SKM-1 (cell line): Measurements from ENCODE around the gene MED12L.

Source experiments
- DNase-seq: peaks from one replicate; lab custom pipeline; 2025; ENCODE audit not compliant: unreplicated experiment; lab: John Stamatoyannopoulos, UW

The MED12L gene

GRCh38 chr3:151091685-151092345 lies 6.4 kb downstream of the MED12L start:
- no peak for DNase-seq

DNA sequence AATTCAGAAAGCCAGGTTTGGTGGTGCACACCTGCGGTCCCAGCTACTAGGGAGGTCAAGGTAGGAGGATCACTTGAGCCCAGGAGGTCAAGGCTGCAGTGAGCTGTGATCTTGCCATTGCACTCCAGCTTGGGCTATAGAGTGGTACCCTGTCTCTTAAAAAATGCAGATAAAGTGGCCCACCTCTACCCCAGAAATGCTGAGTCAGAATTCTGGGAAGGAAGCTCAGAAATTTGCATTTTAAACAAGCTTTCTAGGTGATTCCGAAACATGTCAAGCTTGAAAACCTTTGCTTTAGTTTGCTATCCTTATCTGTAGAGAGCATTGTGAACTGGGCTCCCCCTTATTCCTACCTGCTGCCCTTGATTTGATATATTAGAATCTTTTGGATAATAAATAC lies 7.7 kb downstream of the MED12L start:
- DNase-seq: no peak

GRCh38 chr3:151093905-151094304 lies 8.4 kb downstream of the MED12L start:
- DNase-seq: no peak

DNA sequence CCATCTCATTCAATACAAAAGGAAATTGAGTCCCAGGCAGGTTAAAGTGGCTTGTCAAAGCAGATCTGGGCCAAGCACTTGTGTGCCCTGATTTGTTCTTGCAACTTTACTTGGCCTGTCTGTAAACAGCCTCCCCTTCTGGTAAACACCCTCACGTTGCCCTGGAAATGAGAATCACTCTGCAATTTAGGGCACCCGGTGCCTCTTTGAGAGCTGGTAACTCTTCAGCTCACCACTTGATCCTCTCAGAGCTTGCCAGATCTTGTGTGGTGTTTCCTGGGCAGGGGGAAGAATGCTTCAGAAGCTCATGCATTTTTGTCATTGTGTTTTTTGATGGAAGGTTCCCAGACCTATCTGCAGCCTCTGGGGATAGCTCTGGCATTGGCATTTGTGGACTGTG lies 11.3 kb downstream of the MED12L start:
- DNase-seq: no peak

GRCh38 chr3:151100076-151100475 lies 14.6 kb downstream of the MED12L start:
- DNase-seq: no peak

- DNase-seq: no peak
Measured at GRCh38 chr3:151101270-151101969, 16.0 kb downstream of the MED12L start.

DNA sequence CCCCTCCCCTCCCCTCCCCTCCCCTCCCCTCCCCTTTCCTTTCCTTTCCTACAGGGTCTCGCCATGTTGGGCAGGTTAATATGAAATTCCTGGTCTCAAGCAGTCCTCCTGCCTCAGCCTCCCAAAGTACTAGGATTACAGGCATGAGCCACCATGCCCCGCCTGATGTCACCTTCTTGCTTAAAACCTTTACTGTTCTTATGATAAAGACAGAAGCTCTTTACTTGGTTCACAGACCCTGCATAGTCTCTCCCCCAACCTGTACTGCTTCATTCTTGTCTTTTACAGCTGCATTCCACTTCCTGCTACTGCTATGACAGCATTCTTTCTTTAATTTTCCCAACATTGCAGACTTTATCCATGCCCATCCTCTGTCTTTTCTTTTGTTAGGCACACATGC lies 20.8 kb downstream of the MED12L start:
- DNase-seq: no peak

DNA sequence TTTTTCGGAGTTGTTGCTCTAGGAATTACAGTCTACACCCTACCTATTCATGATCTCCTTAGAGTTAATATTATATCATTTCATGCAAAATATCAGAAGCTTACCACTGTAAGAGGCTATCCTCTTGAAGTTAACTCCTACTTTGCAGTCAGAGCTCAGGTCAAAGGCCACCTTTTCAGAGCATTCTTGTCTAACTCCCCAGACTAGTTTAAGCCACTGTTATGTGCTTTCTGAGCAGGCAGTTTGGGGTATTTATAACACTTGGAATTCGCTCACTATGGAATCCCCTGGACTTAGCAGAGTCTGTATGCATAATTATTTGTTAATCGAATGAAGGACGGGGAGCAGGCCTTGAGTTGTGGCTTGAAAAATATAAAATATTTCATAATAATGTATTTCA lies 21.7 kb downstream of the MED12L start:
- DNase-seq: no peak

DNA sequence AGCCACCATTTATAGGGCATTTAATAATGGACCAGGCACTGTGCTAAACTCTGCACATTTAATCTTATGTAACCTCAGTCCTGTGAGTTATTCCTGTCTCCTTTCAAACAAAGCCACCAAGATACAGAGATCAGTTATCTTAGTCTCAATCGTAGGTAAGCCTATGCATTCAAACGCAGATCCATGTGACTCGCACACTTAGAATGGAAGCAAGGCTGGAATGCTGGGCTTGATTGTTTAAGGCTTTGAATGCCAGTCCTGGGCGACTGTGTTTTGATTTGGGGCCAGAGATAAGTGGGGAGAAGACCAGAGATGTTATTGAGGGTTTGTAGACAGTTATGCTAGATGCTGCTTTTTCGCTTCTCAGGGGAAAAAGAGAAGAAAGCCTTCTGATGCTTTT lies 22.2 kb downstream of the MED12L start:
- DNase-seq: no peak

GRCh38 chr3:151109286-151109800 lies 23.9 kb downstream of the MED12L start:
- no peak for DNase-seq

DNA sequence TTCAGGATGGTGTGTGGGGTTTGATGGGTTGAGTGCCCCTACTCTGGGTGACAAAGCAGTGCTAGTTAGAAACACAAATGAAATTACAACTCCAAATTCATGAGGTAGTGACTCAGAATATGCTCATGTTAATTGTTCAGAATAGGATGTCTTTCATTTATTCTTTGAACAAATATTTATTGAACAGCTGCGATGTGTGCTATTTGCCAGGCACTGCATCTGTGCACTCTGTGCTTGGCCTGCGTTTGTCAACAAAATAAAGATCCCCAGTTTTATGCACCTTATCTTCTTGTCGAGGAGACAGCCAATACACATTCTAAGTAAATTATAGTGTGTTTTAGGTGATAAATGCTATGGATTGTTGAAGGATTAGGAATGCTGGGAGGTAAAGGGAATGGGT lies 27.3 kb downstream of the MED12L start:
- no peak for DNase-seq

- peak; percentile 1 for DNase-seq
Measured at GRCh38 chr3:151113343-151113742, 27.9 kb downstream of the MED12L start.

- no peak for DNase-seq
Measured at GRCh38 chr3:151117047-151117446, 31.6 kb downstream of the MED12L start.

GRCh38 chr3:151119188-151119587 lies 33.7 kb downstream of the MED12L start:
- no peak for DNase-seq

DNA sequence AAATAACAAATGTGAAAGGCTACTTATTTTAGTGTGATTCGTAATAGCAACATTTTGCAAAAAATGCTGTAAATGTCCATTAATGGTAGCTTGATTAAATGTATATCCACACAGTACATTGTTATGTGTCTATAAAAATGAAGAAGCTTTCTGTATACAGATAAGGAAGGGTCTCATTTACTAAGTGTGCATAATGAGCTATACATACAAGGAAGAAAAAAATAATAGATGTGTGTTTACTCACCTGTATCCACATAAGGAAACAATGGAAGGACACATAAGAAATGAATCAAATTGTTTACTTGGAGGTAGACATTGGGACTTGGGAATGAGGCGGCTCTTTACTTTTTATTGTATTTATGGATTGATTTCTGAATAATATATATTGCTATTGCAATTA lies 34.9 kb downstream of the MED12L start:
- DNase-seq: no peak

GRCh38 chr3:151121016-151121415 lies 35.6 kb downstream of the MED12L start:
- DNase-seq: no peak

GRCh38 chr3:151123827-151124226 lies 38.4 kb downstream of the MED12L start:
- DNase-seq: no peak

GRCh38 chr3:151124476-151124875 lies 39.0 kb downstream of the MED12L start:
- no peak for DNase-seq

DNA sequence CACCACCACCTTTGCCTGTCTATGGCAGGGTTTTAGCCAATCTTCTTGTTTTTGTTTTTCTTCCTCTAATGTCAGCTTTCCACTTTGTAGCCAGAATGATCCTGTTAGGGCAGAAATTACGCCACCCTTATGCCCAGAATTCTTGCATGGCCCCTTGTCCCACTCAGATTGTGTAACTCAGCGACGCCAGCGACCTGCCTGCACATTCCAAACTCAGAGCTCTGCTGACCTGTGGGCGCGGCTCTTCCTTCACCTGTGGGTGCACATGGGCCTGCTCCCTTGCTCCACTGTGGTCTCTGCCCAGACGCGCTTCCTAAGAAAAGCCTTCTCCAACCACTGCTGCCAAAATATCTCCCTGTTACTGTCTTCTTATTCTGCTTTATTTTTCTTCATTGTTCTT lies 45.0 kb downstream of the MED12L start:
- DNase-seq: no peak

DNA sequence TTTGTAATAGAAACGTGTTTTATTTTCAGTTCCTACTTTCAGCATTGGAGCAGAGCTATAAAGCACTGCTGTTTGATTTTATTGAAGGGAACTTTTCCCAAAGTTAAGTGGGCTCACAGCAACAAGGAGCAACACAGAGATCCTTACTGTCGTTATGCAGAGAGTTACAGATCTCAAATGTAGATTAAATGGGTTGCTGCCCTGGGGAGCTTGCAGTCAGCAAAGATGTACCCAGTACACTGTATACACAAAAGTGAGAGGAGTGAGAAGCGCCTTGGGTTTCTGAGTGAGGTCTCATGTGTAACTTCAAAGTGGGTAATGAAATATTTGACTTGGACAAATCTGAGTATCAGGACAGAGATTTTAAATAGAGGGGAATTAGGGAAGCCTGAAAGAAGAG lies 47.7 kb downstream of the MED12L start:
- no peak for DNase-seq

- no peak for DNase-seq
Measured at GRCh38 chr3:151133917-151134450, 48.5 kb downstream of the MED12L start.

DNA sequence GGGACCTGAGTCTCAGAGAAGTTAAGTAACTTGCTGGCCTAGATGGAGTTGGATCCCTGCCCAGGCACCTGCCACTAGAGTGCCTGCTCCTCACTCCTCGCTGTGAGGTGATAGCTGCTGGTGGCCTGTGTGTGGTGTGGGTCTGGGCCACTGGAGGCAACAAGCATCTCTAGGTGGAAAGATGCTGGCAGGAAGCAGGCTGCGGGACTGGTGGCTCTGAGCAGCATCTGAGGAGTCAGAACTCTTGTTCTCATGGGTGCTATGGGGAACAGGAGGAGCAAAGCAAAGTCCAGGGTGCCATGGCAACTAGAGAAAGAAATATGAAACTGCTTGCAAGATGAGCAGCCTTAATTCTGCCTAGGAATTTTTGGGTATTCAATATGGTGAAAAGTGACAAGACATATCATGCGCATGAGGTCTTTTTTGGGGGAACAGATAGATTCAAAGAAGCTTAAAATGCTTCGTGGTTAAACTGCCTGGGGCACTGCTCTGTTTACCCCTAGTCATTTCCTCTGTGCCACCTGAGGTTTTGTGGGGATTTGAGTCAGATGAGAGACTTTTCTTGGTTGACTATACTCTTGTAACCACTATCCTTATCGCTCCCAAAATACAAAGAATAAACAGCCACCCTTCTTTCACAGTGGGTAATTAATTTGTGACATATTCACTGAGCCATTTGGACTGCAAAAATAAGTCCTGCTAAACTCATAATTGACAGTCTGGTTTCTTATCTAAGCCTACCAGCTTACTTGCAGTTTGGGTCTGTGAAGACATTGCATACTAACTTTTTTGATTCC lies 50.3 kb downstream of the MED12L start:
- no peak for DNase-seq
